ENCODE results near the gene HEYL.

DNA sequence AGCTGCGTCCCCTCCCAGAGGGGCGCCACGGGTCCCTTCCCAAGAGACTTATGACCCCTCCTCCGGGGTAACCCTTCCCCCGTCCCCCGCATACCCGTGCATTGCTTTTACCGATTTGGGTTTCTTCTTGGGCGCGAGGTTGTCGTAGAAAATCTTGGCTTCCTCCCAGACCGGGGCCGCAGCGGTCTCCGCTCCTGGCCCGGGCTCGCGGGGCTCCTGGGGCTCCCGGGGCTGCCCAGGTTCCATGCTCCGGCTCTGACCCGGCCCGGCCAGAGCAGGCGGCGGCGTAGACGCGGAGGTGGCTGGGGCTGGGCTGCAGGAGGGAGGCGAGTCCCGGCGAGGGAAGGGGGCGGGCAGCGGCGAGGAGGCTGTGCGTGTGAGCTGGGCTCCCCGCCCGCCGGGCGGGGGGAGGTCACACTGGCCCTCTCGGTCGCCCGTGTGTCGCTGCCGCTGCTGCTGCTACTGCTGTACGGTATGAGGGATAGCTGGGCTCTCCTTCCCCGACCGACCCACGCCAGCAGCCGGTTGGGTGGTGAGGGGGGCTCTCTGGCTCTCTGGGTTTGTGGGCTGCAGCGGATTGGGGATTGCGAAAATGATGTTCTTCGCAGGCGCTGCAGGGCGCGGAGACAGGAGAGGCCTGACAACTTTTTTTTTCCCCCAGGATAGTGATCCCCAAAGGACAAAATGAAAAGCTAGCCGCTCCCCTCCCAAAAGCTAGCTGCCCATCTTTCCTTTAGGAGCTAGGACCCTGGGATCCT, 32.5 kb upstream of the HEYL start, which contains the start of gene NT5C1A:
- TF ChIP-seq, protein P1, sequence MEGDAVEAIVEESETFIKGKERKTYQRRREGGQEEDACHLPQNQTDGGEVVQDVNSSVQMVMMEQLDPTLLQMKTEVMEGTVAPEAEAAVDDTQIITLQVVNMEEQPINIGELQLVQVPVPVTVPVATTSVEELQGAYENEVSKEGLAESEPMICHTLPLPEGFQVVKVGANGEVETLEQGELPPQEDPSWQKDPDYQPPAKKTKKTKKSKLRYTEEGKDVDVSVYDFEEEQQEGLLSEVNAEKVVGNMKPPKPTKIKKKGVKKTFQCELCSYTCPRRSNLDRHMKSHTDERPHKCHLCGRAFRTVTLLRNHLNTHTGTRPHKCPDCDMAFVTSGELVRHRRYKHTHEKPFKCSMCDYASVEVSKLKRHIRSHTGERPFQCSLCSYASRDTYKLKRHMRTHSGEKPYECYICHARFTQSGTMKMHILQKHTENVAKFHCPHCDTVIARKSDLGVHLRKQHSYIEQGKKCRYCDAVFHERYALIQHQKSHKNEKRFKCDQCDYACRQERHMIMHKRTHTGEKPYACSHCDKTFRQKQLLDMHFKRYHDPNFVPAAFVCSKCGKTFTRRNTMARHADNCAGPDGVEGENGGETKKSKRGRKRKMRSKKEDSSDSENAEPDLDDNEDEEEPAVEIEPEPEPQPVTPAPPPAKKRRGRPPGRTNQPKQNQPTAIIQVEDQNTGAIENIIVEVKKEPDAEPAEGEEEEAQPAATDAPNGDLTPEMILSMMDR (IDR thresholded peaks at IDR 0.05; ENCODE audit: low read depth, low read length) = no peak
- TF ChIP-seq POLR2A (IDR thresholded peaks at IDR 0.05; ENCODE audit: extremely low read depth, insufficient read length) (no peak), MYC (IDR thresholded peaks at IDR 0.05; ENCODE audit: low read depth, low read length) (no peak)
- TF ChIP-seq, protein P2, sequence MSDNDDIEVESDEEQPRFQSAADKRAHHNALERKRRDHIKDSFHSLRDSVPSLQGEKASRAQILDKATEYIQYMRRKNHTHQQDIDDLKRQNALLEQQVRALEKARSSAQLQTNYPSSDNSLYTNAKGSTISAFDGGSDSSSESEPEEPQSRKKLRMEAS (IDR thresholded peaks at IDR 0.05; ENCODE audit: low read depth, low read length) = no peak

All from NB4 (cell line).